H1 (cell line): ENCODE results near the gene TRIM58. TPM values are rescaled to one million over a fixed set of nuclear protein-coding genes. Genes with fewer than 3 reads are reported as not detected.
A peak's percentile ranks its signal among the peaks of the same experiment; 100 is the strongest.

Experiments
- CTCF ChIA-PET: fragments of 300-600 bp; sonication (Branson Sonifier 250); formaldehyde crosslinking; loops from one replicate; lab custom pipeline; 2021; ENCODE audit not compliant: partially characterized antibody; lab: Charles Lee
- POLR2A ChIA-PET: fragments of 300-600 bp; sonication (Branson Sonifier 250); formaldehyde crosslinking; loops from one replicate; lab custom pipeline; 2021; ENCODE audit warnings: inconsistent platforms; ENCODE audit not compliant: partially characterized antibody; lab: Charles Lee
- DNase-seq, 2 experiments: peaks; one replicate each; pipeline versions ENCODE4 v3.0.0 to v3.0.0-alpha.2; 2010 to 2022; ENCODE audit warnings: low spot score in 2 of 2, low read depth in 1 of 2, mixed read lengths in 1 of 2
- FAIRE-seq: peaks from 2 replicates; lab custom pipeline; 2011; peaks lifted over from hg19 to GRCh38; lab: Jason Lieb, UNC
- H2AFZ ChIP-seq: 2 replicates; pipeline ENCODE4 v1.8.1; 2012; ENCODE audit warnings: low read length, inconsistent platforms
- H2AK5ac ChIP-seq: 2 replicates; pipeline ENCODE4 v1.6.1; 2013; ENCODE audit warnings: low read depth, low read length
- H2BK120ac ChIP-seq: replicated peaks from 2 replicates; pipeline ENCODE3; 2013; ENCODE audit warnings: low read depth, low read length, inconsistent platforms
- H2BK12ac ChIP-seq: 2 replicates; pipeline ENCODE4 v1.6.1; 2013; ENCODE audit warnings: low read depth, low read length
- H2BK15ac ChIP-seq: 2 replicates; pipeline ENCODE4 v1.6.1; 2013; ENCODE audit warnings: low read length
- H2BK20ac ChIP-seq: 2 replicates; pipeline ENCODE4 v1.6.1; 2013; ENCODE audit warnings: low read length
- H2BK5ac ChIP-seq: 2 replicates; pipeline ENCODE4 v1.6.1; 2013; ENCODE audit warnings: low read depth, low read length
- H3K14ac ChIP-seq: 2 replicates; pipeline ENCODE4 v1.6.1; 2013; ENCODE audit warnings: inconsistent platforms; ENCODE audit not compliant: insufficient read length
- H3K18ac ChIP-seq: 2 replicates; pipeline ENCODE4 v1.6.1; 2013; ENCODE audit warnings: low read length; ENCODE audit errors: extremely low read depth
- H3K23ac ChIP-seq: 2 replicates; pipeline ENCODE4 v1.6.1; 2013; ENCODE audit warnings: inconsistent platforms; ENCODE audit not compliant: insufficient read length
- H3K23me2 ChIP-seq: 2 replicates; pipeline ENCODE4 v1.6.1; 2013; ENCODE audit warnings: low read depth, low read length
- H3K27ac ChIP-seq: 2 replicates; pipeline ENCODE4 v1.6.1; 2011; ENCODE audit warnings: low read depth, low read length, inconsistent platforms
- H3K27me3 ChIP-seq, 4 experiments: replicated peaks in 1 of 4; 1 replicate in 1 of 4; 2 replicates in 3 of 4; pipeline versions ENCODE4 v1.6.1 to v1.8.1; 2011 to 2013; ENCODE audit warnings: low read length in 3 of 4, mild to moderate bottlenecking in 3 of 4, inconsistent platforms in 2 of 4, mixed read lengths in 2 of 4, moderate library complexity in 1 of 4; ENCODE audit not compliant: control insufficient read depth in 3 of 4, insufficient read depth in 3 of 4; ENCODE audit errors: extremely low read depth in 1 of 4
- H3K36me3 ChIP-seq, 4 experiments: 2 replicates each; pipeline versions ENCODE4 v1.6.1 to v1.8.1; 2011 to 2013; ENCODE audit warnings: mild to moderate bottlenecking in 4 of 4, low read length in 3 of 4, moderate library complexity in 2 of 4, control low read depth in 1 of 4, inconsistent platforms in 1 of 4; ENCODE audit not compliant: insufficient read depth in 4 of 4, control insufficient read depth in 2 of 4
- H3K4ac ChIP-seq: replicated peaks from 2 replicates; pipeline ENCODE3; 2013; ENCODE audit warnings: low read length, low read depth, mixed read lengths, inconsistent platforms; ENCODE audit not compliant: insufficient read length
- H3K4me1 ChIP-seq, 4 experiments: replicated peaks in 1 of 4; 1 replicate in 1 of 4; 2 replicates in 3 of 4; pipeline versions ENCODE4 v1.6.1 to v1.8.1; 2011 to 2013; ENCODE audit warnings: low read length in 3 of 4, inconsistent platforms in 2 of 4, mixed read lengths in 1 of 4; ENCODE audit not compliant: insufficient read depth in 4 of 4, control insufficient read depth in 3 of 4
- H3K4me2 ChIP-seq, 2 experiments: 2 replicates each; pipeline versions ENCODE4 v1.6.1 to v1.8.1; 2011 to 2013; ENCODE audit warnings: low read depth in 2 of 2, low read length in 2 of 2, control low read depth in 1 of 2, inconsistent platforms in 1 of 2, mild to moderate bottlenecking in 1 of 2; ENCODE audit not compliant: insufficient read depth in 1 of 2
- H3K4me3 ChIP-seq, 4 experiments: fragments of 200-600, 300-600 bp in 1 of 4; sonication (generic), shearing (Covaris generic), sonication (Bioruptor Twin) in 1 of 4; 2 replicates each; pipeline versions ENCODE4 v1.5.1 to v1.8.1; 2011 to 2016; ENCODE audit warnings: low read length in 4 of 4, low read depth in 3 of 4, control low read depth in 2 of 4, inconsistent platforms in 2 of 4, mild to moderate bottlenecking in 2 of 4, mixed read lengths in 1 of 4, moderate library complexity in 1 of 4; ENCODE audit not compliant: insufficient read depth in 2 of 4; ENCODE audit errors: extremely low read depth in 1 of 4
- H3K56ac ChIP-seq: replicated peaks from 2 replicates; pipeline ENCODE3; 2013; ENCODE audit warnings: low read depth, mild to moderate bottlenecking, mixed read lengths, low read length, inconsistent platforms; ENCODE audit not compliant: insufficient read length
- H3K79me1 ChIP-seq: 2 replicates; pipeline ENCODE4 v1.6.1; 2013; ENCODE audit warnings: low read depth, low read length, control low read depth
- H3K79me2 ChIP-seq, 2 experiments: 2 replicates each; pipeline versions ENCODE4 v1.6.1 to v1.8.1; 2012 to 2013; ENCODE audit warnings: low read length in 2 of 2, mild to moderate bottlenecking in 2 of 2, inconsistent platforms in 1 of 2; ENCODE audit not compliant: insufficient read depth in 2 of 2, control insufficient read depth in 1 of 2
- H3K9ac ChIP-seq, 4 experiments: replicated peaks in 1 of 4; 1 replicate in 1 of 4; 2 replicates in 3 of 4; pipeline versions ENCODE4 v1.6.1 to v1.8.1; 2011 to 2013; ENCODE audit warnings: low read depth in 3 of 4, low read length in 3 of 4, control low read depth in 2 of 4, mild to moderate bottlenecking in 2 of 4, moderate library complexity in 2 of 4, inconsistent platforms in 1 of 4; ENCODE audit errors: extremely low read depth in 1 of 4
- H3K9me3 ChIP-seq, 2 experiments: 2 replicates each; pipeline versions ENCODE4 v1.6.1 to v1.8.1; 2012 to 2013; ENCODE audit warnings: mild to moderate bottlenecking in 2 of 2, moderate library complexity in 2 of 2, control low read depth in 1 of 2, inconsistent platforms in 1 of 2, low read depth in 1 of 2, low read length in 1 of 2, mixed read lengths in 1 of 2; ENCODE audit not compliant: insufficient read depth in 2 of 2
- H4K20me1 ChIP-seq, 2 experiments: replicated peaks in 1 of 2; 2 replicates each; pipeline versions ENCODE3 to v1.8.1; 2011 to 2013; ENCODE audit warnings: inconsistent platforms in 2 of 2, low read length in 2 of 2, mild to moderate bottlenecking in 1 of 2; ENCODE audit not compliant: insufficient read depth in 2 of 2, control insufficient read depth in 1 of 2
- H4K5ac ChIP-seq: 2 replicates; pipeline ENCODE4 v1.6.1; 2013; ENCODE audit warnings: low read length, low read depth, mixed read lengths, inconsistent platforms; ENCODE audit not compliant: insufficient read length
- H4K8ac ChIP-seq: 2 replicates; pipeline ENCODE4 v1.8.0; 2013; ENCODE audit warnings: mild to moderate bottlenecking, moderate library complexity, low read length, inconsistent platforms; ENCODE audit not compliant: insufficient read depth; ENCODE audit errors: extremely low read depth
- H4K91ac ChIP-seq: replicated peaks from 2 replicates; pipeline ENCODE3; 2013; ENCODE audit warnings: low read length, mixed read lengths, inconsistent platforms; ENCODE audit not compliant: insufficient read length
- JUND ChIP-seq: IDR thresholded peaks from 2 replicates; pipeline ENCODE4 v1.6.1; 2011; ENCODE audit warnings: mild to moderate bottlenecking, improper control_type of control experiment, low read length
- KDM1A ChIP-seq: fragments of 200-600, 300-600 bp; sonication (generic); IDR thresholded peaks from 2 replicates; pipeline ENCODE4 v1.7.1; 2016; ENCODE audit warnings: mild to moderate bottlenecking, low read length, borderline replicate concordance
- KDM5A ChIP-seq: fragments of 200-600 bp; IDR thresholded peaks from 2 replicates; pipeline ENCODE4 v1.7.1; 2012; ENCODE audit warnings: mild to moderate bottlenecking, low read length, inconsistent platforms, mixed read lengths
- POU5F1 ChIP-seq: IDR thresholded peaks from 2 replicates; pipeline ENCODE4 v1.6.1; 2011; ENCODE audit warnings: low read depth, mild to moderate bottlenecking, low read length, moderate library complexity
- SIN3A ChIP-seq, 2 experiments: IDR thresholded peaks in 1 of 2; conservative IDR thresholded peaks in 1 of 2; 2 replicates each; pipeline ENCODE4 v1.6.1; 2011 to 2012; ENCODE audit warnings: low read length in 2 of 2, improper control_type of control experiment in 1 of 2, low read depth in 1 of 2, mild to moderate bottlenecking in 1 of 2
- WGBS, 2 experiments: shearing (Covaris generic) in 1 of 2; methylation state at CpG; one replicate each; pipeline versions ENCODE4 v1.1.6 to v1.1.7; 2013 to 2015; ENCODE audit warnings: low lambda C conversion rate in 2 of 2, mixed read lengths in 2 of 2, inconsistent platforms in 1 of 2, low coverage in 1 of 2, missing lambda C conversion rate in 1 of 2; ENCODE audit not compliant: insufficient replicate concordance in 2 of 2, insufficient coverage in 1 of 2, insufficient read length in 1 of 2; ENCODE audit errors: extremely low coverage in 1 of 2, missing lambda C conversion rate in 1 of 2; 5-methylcytosine and 5-hydroxymethylcytosine counted together
- long read RNA-seq, 2 experiments: library from RNA in 1 of 2; library from capped mRNA in 1 of 2; stranded (forward); transcript quantifications; one replicate each; pipeline ENCODE4 v2.0.0, GENCODE V29; 2021; ENCODE audit warnings: inconsistent platforms in 1 of 2
- polyA minus RNA-seq, 3 experiments: library from RNA; depleted of rRNA, polyadenylated mRNA; stranded (reverse); fragments of >200 nt; gene quantifications; 1 replicate in 2 of 3; 2 replicates in 1 of 3; pipeline ENCODE4 v1.2.3, GENCODE V29; 2011
- polyA plus RNA-seq, 7 experiments: library from polyadenylated mRNA; depleted of rRNA in 3 of 7; stranded (reverse) in 5 of 7; unstranded in 2 of 7; fragments of >200 nt in 5 of 7; fragments of 200-250 nt in 2 of 7; gene quantifications; 1 replicate in 5 of 7; 2 replicates in 1 of 7; 4 replicates in 1 of 7; pipeline versions ENCODE4 v1.2.1 to v1.2.3, GENCODE V29; 2011 to 2013; ENCODE audit warnings: missing spikeins in 2 of 7, mixed read lengths in 2 of 7
- total RNA-seq: library from RNA; stranded (reverse); fragmentation: NEBNext Ultra II Directional; extraction: Animal tissue kit (Norgen Biotek cat#: 25700); gene quantifications from 2 replicates; pipeline ENCODE4 v1.2.1, GENCODE V29; 2021

TRIM58 gene
- total RNA-seq (2.1 and 2.8 TPM in 2 replicates), polyA plus RNA-seq (2011; rRNA removed) (not detected in 2 replicates), polyA minus RNA-seq (2011; rRNA and poly(A)+ RNA removed) (not detected in 2 replicates)
- polyA plus RNA-seq (2011; cell fraction: cytosol; rRNA removed), result not detected
- 0.03 TPM for polyA plus RNA-seq (2011; cell fraction: nucleus; rRNA removed)
- not detected in 4 replicates for polyA plus RNA-seq (2012, experiment 1 of 2)
- polyA plus RNA-seq (2012, experiment 2 of 2), result not detected
- polyA plus RNA-seq (2013, experiment 1 of 2), result 1.2 TPM
- polyA plus RNA-seq (2013, experiment 2 of 2), result 1.1 TPM
- not detected for polyA minus RNA-seq (2011; cell fraction: cytosol; rRNA and poly(A)+ RNA removed)
- not detected for polyA minus RNA-seq (2011; cell fraction: nucleus; rRNA and poly(A)+ RNA removed)
- long read RNA-seq, experiment 1, partial matches to known transcripts, result 0 of 2 reads
- long read RNA-seq, experiment 1, other reads (novel, unspliced or antisense), result 2 of 2 reads
- long read RNA-seq, experiment 2, result 0 reads

- CTCF ChIA-PET, result no interaction called here
These were observed at the start of gene TRIM58 for GRCh38 chr1:247857069-247857984. TRIM58 (plus strand) TSS chr1:247857187; CDS start chr1:247857247, 60 bp downstream.

More at GRCh38 chr1:247857069-247857984, at the start of gene TRIM58:
- no peaks in the 10 kb centered on the region for H3K79me1 ChIP-seq
- H3K27ac ChIP-seq, result no peak within 1 kb of the TSS
- no peaks in the 10 kb centered on the region for H3K79me2 ChIP-seq
- H3K4me3 ChIP-seq, result peak within 1 kb of the TSS in 1 of 4 experiments; percentile 56; a peak in 2 of 8 replicates
- TF ChIP-seq POU5F1 (no peak), JUND (no peak), KDM1A (no peak), KDM5A (no peak), SIN3A (conservative IDR thresholded peaks at IDR 0.05 in 1 of 2, IDR thresholded peaks at IDR 0.05 in 1 of 2; ENCODE audit: low read depth in 1 of 2, low read length in 2 of 2) (no peak)
- H2BK20ac ChIP-seq, result no peak within 1 kb of the TSS
- H2AK5ac ChIP-seq, result no peak within 1 kb of the TSS
- no peak within 1 kb of the TSS for H4K5ac ChIP-seq
- no peak within 1 kb of the TSS for H3K56ac ChIP-seq
- DNase-seq, result peak in 1 of 2 experiments; percentile 73
- H3K9ac ChIP-seq, result no peak within 1 kb of the TSS; a peak in 1 of 7 replicates
- H4K8ac ChIP-seq, result peak within 1 kb of the TSS; percentile 88; the same call in 1 of the 2 replicates
- H3K23ac ChIP-seq, result no peak within 1 kb of the TSS
- no peak within 1 kb of the TSS for H4K91ac ChIP-seq
- H2BK12ac ChIP-seq, result no peak within 1 kb of the TSS
- H3K14ac ChIP-seq, result no peak within 1 kb of the TSS
- POLR2A ChIA-PET, result no interaction called here
- H2BK5ac ChIP-seq, result no peak within 1 kb of the TSS
- H2BK120ac ChIP-seq, result no peak within 1 kb of the TSS
- no peaks in the 10 kb centered on the region; a peak in 1 of 7 replicates for H3K4me1 ChIP-seq
- no peak within 1 kb of the TSS for H3K4ac ChIP-seq
- H3K27me3 ChIP-seq, result no peaks in the 10 kb centered on the region
- H3K18ac ChIP-seq, result no peak within 1 kb of the TSS
- H3K23me2 ChIP-seq, result no peaks in the 10 kb centered on the region
- FAIRE-seq, result no peak
- no peak within 1 kb of the TSS for H2AFZ ChIP-seq
- no peaks in the 10 kb centered on the region; a peak in 1 of 8 replicates for H3K36me3 ChIP-seq
- H3K9me3 ChIP-seq, result peaks cover 50 to 80% of the 10 kb centered on the region in 2 experiments; a peak in 3 of 4 replicates
- no peak within 1 kb of the TSS for H2BK15ac ChIP-seq
- WGBS, 2 experiments, result 92% methylated on average over 40 of the region's 109 CpGs; no CpG with 5 or more reads in 1 of the 2 experiments
- H4K20me1 ChIP-seq, result no peaks in the 10 kb centered on the region
- peak within 1 kb of the TSS in 1 of 2 experiments; percentile 63; a peak in 2 of 4 replicates for H3K4me2 ChIP-seq
